Peyer's patch (tissue), 4 donors: Measurements from ENCODE around the gene MATN3. TPM values are rescaled to one million over a fixed set of nuclear protein-coding genes. Genes with fewer than 3 reads are reported as not detected.

ENCODE experiments used
- DNase-seq, 3 donors: peaks; one replicate each; pipeline ENCODE4 v3.0.0-alpha.2; 2017 to 2019
- H3K27ac ChIP-seq, 4 donors: fragments of 200-600 bp; sonication (generic); one replicate each; pipeline ENCODE4 v1.5.1; 2016 to 2019
- H3K27me3 ChIP-seq, 2 donors: fragments of 200-600 bp; sonication (generic); one replicate each; pipeline ENCODE4 v1.5.1; 2019
- H3K36me3 ChIP-seq, 3 donors: fragments of 200-600 bp; sonication (generic); one replicate each; pipeline ENCODE4 v1.5.1; 2016 to 2019
- H3K4me1 ChIP-seq, 4 donors: fragments of 200-600 bp; sonication (generic); one replicate each; pipeline ENCODE4 v1.5.1; 2016 to 2019
- H3K4me3 ChIP-seq, 4 donors: fragments of 200-600 bp; sonication (generic); 1 replicate in 3 of 4; 2 replicates in 1 of 4; pipeline ENCODE4 v1.5.1; 2016 to 2019; ENCODE audit warnings: mild to moderate bottlenecking in 1 of 4
- H3K9me3 ChIP-seq, 4 donors: fragments of 200-600 bp; sonication (generic); one replicate each; pipeline ENCODE4 v1.5.1; 2016 to 2019; ENCODE audit warnings: mild to moderate bottlenecking in 1 of 4
- POLR2A ChIP-seq, 2 donors: fragments of 450-650 bp; IDR thresholded peaks; one replicate each; pipeline ENCODE4 v1.5.1; 2017; ENCODE audit warnings: antibody characterized with exemption in 2 of 2, mild to moderate bottlenecking in 2 of 2, moderate library complexity in 2 of 2
- total RNA-seq, 4 donors: library from RNA; depleted of rRNA; stranded (reverse); fragments of >200 nt; gene quantifications; one replicate each; pipeline ENCODE4 v1.1.0, GENCODE V29; 2016
- TF ChIP-seq, protein P1 (sequence below), 6 experiments: fragments of 450-650 bp in 4 of 6; fragments of 200-600 bp in 2 of 6; sonication (generic) in 1 of 6; IDR thresholded peaks; one replicate each; pipeline ENCODE4 v1.5.1; 2017 to 2019; ENCODE audit warnings: antibody characterized with exemption in 6 of 6, mild to moderate bottlenecking in 3 of 6, moderate library complexity in 1 of 6

The MATN3 gene
- total RNA-seq, 4 donors from 2014 or later, result 0.40 TPM; not detected in 3

DNA sequence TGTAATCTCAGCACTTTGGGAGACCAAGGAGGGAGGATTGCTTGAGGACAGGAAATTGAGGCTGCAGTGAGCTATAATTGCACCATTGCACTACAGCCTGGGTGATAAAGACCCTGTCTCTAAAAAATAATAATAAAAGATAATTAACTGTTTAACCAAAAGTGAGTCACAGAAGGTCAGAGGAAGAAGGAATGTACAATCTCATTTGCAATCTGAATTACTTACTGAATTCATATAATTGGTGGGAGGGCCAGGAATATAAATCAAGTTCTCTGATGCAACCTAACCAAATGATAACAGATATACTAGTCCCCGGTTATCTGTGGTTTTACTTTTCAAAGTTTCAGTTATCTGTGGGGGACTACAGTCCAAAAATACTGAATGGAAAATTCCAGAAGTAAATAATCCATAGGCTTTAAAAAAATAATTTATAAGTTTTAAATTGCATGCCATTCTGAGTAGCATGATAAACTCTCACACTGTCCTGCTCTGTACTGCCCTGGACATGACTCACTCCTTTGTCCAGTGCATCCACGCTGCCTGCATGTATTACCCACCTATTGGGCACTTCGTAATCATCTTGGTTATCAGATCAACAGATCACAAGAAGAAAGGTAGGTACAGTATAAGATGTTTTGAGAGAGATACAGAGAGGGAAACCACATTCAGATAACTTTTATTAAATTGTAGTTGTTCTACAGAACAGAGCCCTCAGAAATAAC lies 12.8 kb upstream of the MATN3 start:
- no peak for TF ChIP-seq POLR2A (IDR thresholded peaks at IDR 0.05)
- TF ChIP-seq, protein P1, sequence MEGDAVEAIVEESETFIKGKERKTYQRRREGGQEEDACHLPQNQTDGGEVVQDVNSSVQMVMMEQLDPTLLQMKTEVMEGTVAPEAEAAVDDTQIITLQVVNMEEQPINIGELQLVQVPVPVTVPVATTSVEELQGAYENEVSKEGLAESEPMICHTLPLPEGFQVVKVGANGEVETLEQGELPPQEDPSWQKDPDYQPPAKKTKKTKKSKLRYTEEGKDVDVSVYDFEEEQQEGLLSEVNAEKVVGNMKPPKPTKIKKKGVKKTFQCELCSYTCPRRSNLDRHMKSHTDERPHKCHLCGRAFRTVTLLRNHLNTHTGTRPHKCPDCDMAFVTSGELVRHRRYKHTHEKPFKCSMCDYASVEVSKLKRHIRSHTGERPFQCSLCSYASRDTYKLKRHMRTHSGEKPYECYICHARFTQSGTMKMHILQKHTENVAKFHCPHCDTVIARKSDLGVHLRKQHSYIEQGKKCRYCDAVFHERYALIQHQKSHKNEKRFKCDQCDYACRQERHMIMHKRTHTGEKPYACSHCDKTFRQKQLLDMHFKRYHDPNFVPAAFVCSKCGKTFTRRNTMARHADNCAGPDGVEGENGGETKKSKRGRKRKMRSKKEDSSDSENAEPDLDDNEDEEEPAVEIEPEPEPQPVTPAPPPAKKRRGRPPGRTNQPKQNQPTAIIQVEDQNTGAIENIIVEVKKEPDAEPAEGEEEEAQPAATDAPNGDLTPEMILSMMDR (IDR thresholded peaks at IDR 0.05), result no peak
- no peak for DNase-seq

DNA sequence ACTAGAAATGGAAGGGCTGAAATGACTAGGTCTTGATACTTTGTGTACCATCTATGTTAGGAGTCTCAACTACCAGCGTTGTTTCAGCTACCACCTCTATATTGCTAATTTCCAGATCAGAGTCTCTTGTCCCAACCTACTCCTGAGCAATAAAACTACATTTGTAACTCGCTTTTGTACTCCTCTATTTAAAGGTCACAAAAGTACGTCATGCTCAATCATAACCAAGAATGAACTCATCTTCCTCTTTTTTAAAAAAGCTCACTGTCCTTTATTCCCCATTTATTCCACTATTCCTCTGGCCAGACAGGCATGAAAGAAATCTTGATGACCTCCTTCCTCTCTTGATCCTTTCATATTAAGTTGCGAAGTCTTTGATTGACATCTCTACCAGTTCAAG lies 11.2 kb upstream of the MATN3 start:
- DNase-seq, result no peak
- Histone ChIP-seq H3K27ac (no peak overlapping the region), H3K4me3 (no peak overlapping the region), H3K9me3 (peaks cover 0 to 16% (median 2%) of the 10 kb centered on the region in 4 donors), H3K36me3 (peaks cover 0 to 8% (median 0%) of the 10 kb centered on the region in 3 donors), H3K4me1 (peaks cover 0 to 4% (median 0%) of the 10 kb centered on the region in 4 donors), H3K27me3 (no peaks in the 10 kb centered on the region)
- TF ChIP-seq, protein P1 (IDR thresholded peaks at IDR 0.05), result no peak
- TF ChIP-seq POLR2A (IDR thresholded peaks at IDR 0.05), result no peak

More for the DNA sequence above, 12.8 kb upstream of the MATN3 start:
- H3K9me3 ChIP-seq, result peaks cover 0 to 16% (median 2%) of the 10 kb centered on the region in 4 donors
- H3K4me3 ChIP-seq, result no peak overlapping the region
- H3K36me3 ChIP-seq, result peaks cover 0 to 24% (median 0%) of the 10 kb centered on the region in 3 donors
- H3K27ac ChIP-seq, result no peak overlapping the region
- H3K27me3 ChIP-seq, result no peaks in the 10 kb centered on the region
- H3K4me1 ChIP-seq, result peaks cover 0 to 4% (median 0%) of the 10 kb centered on the region in 4 donors

DNA sequence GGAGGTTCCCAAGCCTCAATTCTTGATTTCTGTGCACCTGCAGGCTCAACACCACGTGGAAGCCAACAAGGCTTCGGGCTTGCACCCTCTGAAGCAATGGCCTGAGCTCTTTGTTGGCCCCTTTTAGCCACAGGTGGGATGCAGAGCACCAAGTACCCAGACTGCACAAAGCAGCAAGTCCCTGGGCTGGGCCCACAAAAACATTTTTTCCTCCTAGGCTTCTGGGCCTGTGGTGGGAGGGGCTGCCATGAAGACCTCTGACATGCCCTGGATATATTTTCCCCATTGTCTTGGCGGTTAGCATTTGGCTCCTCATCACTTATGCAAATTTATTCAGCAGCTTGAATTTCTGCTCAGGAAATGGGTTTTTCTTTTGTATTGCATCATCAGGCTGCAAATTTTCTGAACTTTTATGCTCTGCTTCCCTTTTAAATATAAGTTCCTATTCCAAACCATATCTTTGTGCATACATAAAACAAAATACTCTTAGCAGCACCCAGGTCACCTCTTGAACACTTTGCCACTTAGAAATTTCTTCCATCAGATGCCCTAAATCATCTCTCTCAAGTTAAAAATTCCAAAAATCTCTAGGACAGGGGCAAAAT lies 9.0 kb upstream of the MATN3 start:
- DNase-seq, result no peak
- Histone ChIP-seq H3K27me3 (no peaks in the 10 kb centered on the region), H3K4me1 (no peaks in the 10 kb centered on the region), H3K9me3 (peaks cover 0 to 16% (median 2%) of the 10 kb centered on the region in 4 donors), H3K36me3 (no peaks in the 10 kb centered on the region), H3K4me3 (no peak overlapping the region), H3K27ac (no peak overlapping the region)
- no peak for TF ChIP-seq POLR2A (IDR thresholded peaks at IDR 0.05)
- TF ChIP-seq, protein P1 (IDR thresholded peaks at IDR 0.05), result no peak

DNA sequence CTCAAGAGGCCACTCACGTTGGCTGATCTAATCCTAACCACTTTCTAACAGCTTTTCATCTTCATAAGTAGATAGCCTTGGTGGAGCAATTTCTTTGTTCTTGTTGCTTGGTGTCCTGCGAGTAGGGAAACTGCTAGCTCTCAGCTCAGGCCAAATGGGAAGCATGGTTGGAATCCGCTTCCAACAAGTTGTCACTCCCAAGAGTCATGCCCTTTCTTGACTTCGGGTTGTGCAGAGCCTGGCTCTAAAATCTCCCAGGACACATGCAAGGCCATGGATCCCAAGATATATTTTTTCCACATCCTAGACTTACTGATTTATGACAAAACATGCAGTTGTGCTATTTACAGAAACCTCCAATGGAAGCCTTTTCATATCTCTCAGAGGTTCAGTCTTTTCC lies 7.3 kb upstream of the MATN3 start:
- Histone ChIP-seq H3K9me3 (peaks cover 0 to 16% (median 2%) of the 10 kb centered on the region in 4 donors), H3K27me3 (no peaks in the 10 kb centered on the region), H3K4me3 (no peak overlapping the region), H3K4me1 (no peaks in the 10 kb centered on the region), H3K27ac (no peak overlapping the region), H3K36me3 (no peaks in the 10 kb centered on the region)
- TF ChIP-seq, protein P1 (IDR thresholded peaks at IDR 0.05), result no peak
- no peak for TF ChIP-seq POLR2A (IDR thresholded peaks at IDR 0.05)
- no peak for DNase-seq

DNA sequence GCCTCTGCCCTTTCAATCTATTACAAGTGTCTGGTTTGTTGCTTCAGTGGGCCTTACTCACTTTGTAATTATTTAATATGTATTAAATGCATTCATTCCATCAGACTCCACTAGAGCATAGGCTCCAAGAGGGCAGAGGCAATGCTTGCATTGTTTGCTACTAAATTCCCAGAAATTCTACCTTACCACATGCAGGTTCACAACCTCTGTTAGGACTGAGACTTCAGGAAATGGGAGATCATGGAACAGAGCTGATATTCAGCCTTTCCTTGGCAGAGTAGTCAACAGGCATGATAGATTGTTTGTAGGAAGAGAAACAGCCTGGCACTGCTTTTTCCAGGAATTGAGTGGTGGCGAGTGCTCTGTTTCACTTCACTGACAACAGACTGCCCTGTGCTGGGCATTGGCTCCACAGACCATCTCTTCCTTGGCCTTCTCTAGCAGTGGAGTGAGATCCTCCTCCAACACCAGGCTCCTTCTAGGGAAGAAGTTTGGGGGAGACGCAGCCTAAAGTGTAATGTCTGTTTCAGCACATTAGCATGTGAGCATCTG lies 6.2 kb upstream of the MATN3 start:
- DNase-seq, result no peak
- TF ChIP-seq, protein P1 (IDR thresholded peaks at IDR 0.05), result no peak
- no peak for TF ChIP-seq POLR2A (IDR thresholded peaks at IDR 0.05)
- H3K4me3 ChIP-seq, result no peak overlapping the region
- H3K4me1 ChIP-seq, result no peaks in the 10 kb centered on the region
- no peaks in the 10 kb centered on the region for H3K27me3 ChIP-seq
- no peak overlapping the region for H3K27ac ChIP-seq
- no peaks in the 10 kb centered on the region for H3K36me3 ChIP-seq
- peaks cover 0 to 16% (median 2%) of the 10 kb centered on the region in 4 donors for H3K9me3 ChIP-seq
